HCT116 (cell line): ENCODE results near the gene CAV2. TPM values are rescaled to one million over a fixed set of nuclear protein-coding genes. Genes with fewer than 3 reads are reported as not detected.

ENCODE experiments used
- ATAC-seq: fragments of 200-7000 bp; cut with Tn5 transposase; 2 replicates; pipeline ENCODE4 v1.9.1; 2020; ENCODE audit warnings: mild to moderate bottlenecking, moderate library complexity
- BruUV-seq: library from RNA; stranded (reverse); fragments of 400-500 nt; replicated peaks from 2 replicates; lab custom pipeline; 2021; lab: Mats Ljungman, UMichigan
- CTCF ChIA-PET: fragments of 300-600 bp; sonication (Branson Sonifier 250); formaldehyde crosslinking; loops from one replicate; lab custom pipeline; 2021; ENCODE audit warnings: antibody characterized with exemption; lab: Charles Lee
- POLR2A ChIA-PET: fragments of 300-600, 350-600 bp; sonication (Branson Sonifier 250); formaldehyde crosslinking; loops from one replicate; lab custom pipeline; 2021; ENCODE audit warnings: antibody characterized with exemption; lab: Charles Lee
- RAD21 ChIA-PET, 2 experiments: fragments of 300-600 bp; sonication (Branson Sonifier 250); formaldehyde crosslinking; loops; one replicate each; lab custom pipeline; 2023; ENCODE audit warnings: low total read pairs in 2 of 2; ENCODE audit not compliant: uncharacterized antibody in 2 of 2, unreplicated experiment in 2 of 2, low non-redundant PET in 1 of 2; lab: Charles Lee
- DNase-seq: peaks from one replicate; pipeline ENCODE4 v3.0.0-alpha.2; 2010; ENCODE audit warnings: low read depth, low spot score
- H2AFZ ChIP-seq: fragments of 200-600 bp; shearing (Covaris generic), sonication (generic); 2 replicates; pipeline ENCODE4 v1.6.1; 2017; ENCODE audit warnings: low read depth, mixed run types, mixed read lengths, antibody characterized with exemption, low read length; ENCODE audit not compliant: poor library complexity, severe bottlenecking
- H3K27ac ChIP-seq: 2 replicates; pipeline ENCODE4 v1.5.1; 2012; ENCODE audit warnings: low read depth, low read length
- H3K27me3 ChIP-seq: fragments of 200-600 bp; sonication (generic); 2 replicates; pipeline ENCODE4 v1.6.1; 2016; ENCODE audit warnings: mixed run types, low read length, mixed read lengths; ENCODE audit not compliant: insufficient read depth
- H3K36me3 ChIP-seq, 2 experiments: fragments of 200-500 bp in 1 of 2; fragments of 200-600 bp in 1 of 2; sonication (Bioruptor generic) in 1 of 2; sonication (generic) in 1 of 2; 2 replicates each; pipeline versions ENCODE4 v1.5.1 to v1.6.1; 2014 to 2016; ENCODE audit warnings: low read length in 2 of 2, inconsistent platforms in 1 of 2, mixed read lengths in 1 of 2, mixed run types in 1 of 2; ENCODE audit not compliant: insufficient read depth in 2 of 2, control insufficient read depth in 1 of 2
- H3K4me1 ChIP-seq, 2 experiments: fragments of 200-600 bp in 1 of 2; sonication (generic) in 1 of 2; 2 replicates each; pipeline versions ENCODE4 v1.5.1 to v1.6.1; 2012 to 2017; ENCODE audit warnings: low read length in 2 of 2, inconsistent platforms in 1 of 2, mild to moderate bottlenecking in 1 of 2, mixed read lengths in 1 of 2, mixed run types in 1 of 2, moderate library complexity in 1 of 2; ENCODE audit not compliant: insufficient read depth in 2 of 2, control insufficient read depth in 1 of 2
- H3K4me2 ChIP-seq: fragments of 200-600 bp; sonication (generic); 2 replicates; pipeline ENCODE4 v1.6.1; 2017; ENCODE audit warnings: mixed run types, low read length, mixed read lengths
- H3K4me3 ChIP-seq, 2 experiments: fragments of 200-600 bp in 1 of 2; sonication (generic) in 1 of 2; replicated peaks in 1 of 2; 2 replicates each; pipeline ENCODE4 v1.5.1; 2011 to 2016; ENCODE audit warnings: low read length in 2 of 2, control low read depth in 1 of 2, low read depth in 1 of 2, mild to moderate bottlenecking in 1 of 2, mixed read lengths in 1 of 2, mixed run types in 1 of 2
- H3K79me2 ChIP-seq: fragments of 200-600 bp; sonication (generic); 2 replicates; pipeline ENCODE4 v1.6.1; 2017; ENCODE audit warnings: mild to moderate bottlenecking, mixed run types, low read length, moderate library complexity, mixed read lengths; ENCODE audit not compliant: insufficient read depth
- H3K9ac ChIP-seq: fragments of 200-600 bp; sonication (generic); 2 replicates; pipeline ENCODE4 v1.6.1; 2016; ENCODE audit warnings: low read length, mixed read lengths
- H3K9me2 ChIP-seq: fragments of 200-600 bp; sonication (generic), shearing (Covaris generic); 2 replicates; pipeline ENCODE4 v1.6.1; 2017; ENCODE audit warnings: mixed run types, mild to moderate bottlenecking, moderate library complexity; ENCODE audit not compliant: insufficient read depth
- H3K9me3 ChIP-seq, 2 experiments: fragments of 200-500 bp in 1 of 2; fragments of 200-600 bp in 1 of 2; sonication (Bioruptor generic) in 1 of 2; sonication (generic) in 1 of 2; 2 replicates each; pipeline ENCODE4 v1.6.1; 2014 to 2017; ENCODE audit warnings: low read length in 2 of 2, mixed read lengths in 2 of 2, inconsistent platforms in 1 of 2, low read depth in 1 of 2, mild to moderate bottlenecking in 1 of 2, mixed run types in 1 of 2, moderate library complexity in 1 of 2; ENCODE audit not compliant: control insufficient read depth in 1 of 2, insufficient read depth in 1 of 2
- H4K20me1 ChIP-seq: fragments of 200-600 bp; sonication (generic), shearing (Covaris generic); 2 replicates; pipeline ENCODE4 v1.6.1; 2017; ENCODE audit warnings: mixed run types, mild to moderate bottlenecking, moderate library complexity; ENCODE audit not compliant: insufficient read depth
- CEBPB ChIP-seq: IDR thresholded peaks from 2 replicates; pipeline ENCODE4 v1.6.1; 2012; ENCODE audit warnings: low read depth
- EGR1 ChIP-seq: IDR thresholded peaks from 2 replicates; pipeline ENCODE4 v1.6.1; 2012; ENCODE audit warnings: low read depth
- ELF1 ChIP-seq: IDR thresholded peaks from 2 replicates; pipeline ENCODE4 v1.6.1; 2012; ENCODE audit warnings: low read depth, borderline replicate concordance
- EZH2 ChIP-seq: fragments of 200-600 bp; sonication (generic); IDR thresholded peaks from 2 replicates; pipeline ENCODE4 v1.6.1; 2017; ENCODE audit warnings: antibody characterized with exemption, mixed run types
- EZH2phosphoT487 ChIP-seq: fragments of 200-600 bp; IDR thresholded peaks from 2 replicates; pipeline ENCODE4 v1.6.1; 2018; ENCODE audit warnings: antibody characterized with exemption, borderline replicate concordance
- JUND ChIP-seq: IDR thresholded peaks from 2 replicates; pipeline ENCODE4 v1.6.1; 2012
- POLR2A ChIP-seq: IDR thresholded peaks from 2 replicates; pipeline ENCODE4 v1.7.0; 2011; ENCODE audit warnings: borderline replicate concordance; ENCODE audit not compliant: insufficient read depth, insufficient read length; ENCODE audit errors: extremely low read depth
- POLR2AphosphoS5 ChIP-seq: IDR thresholded peaks from 2 replicates; pipeline ENCODE4 v1.6.1; 2011; ENCODE audit warnings: mild to moderate bottlenecking, low read depth, low read length, moderate library complexity
- SP1 ChIP-seq: IDR thresholded peaks from 2 replicates; pipeline ENCODE4 v1.6.1; 2012; ENCODE audit warnings: low read depth
- SRF ChIP-seq: IDR thresholded peaks from 2 replicates; pipeline ENCODE4 v1.6.1; 2012; ENCODE audit warnings: low read depth
- ZFX ChIP-seq: fragments of 450-650 bp; IDR thresholded peaks from 2 replicates; pipeline ENCODE4 v1.6.1; 2017
- intact Hi-C: fragments of 100-400 bp; cut with micrococcal nuclease; formaldehyde crosslinking; loops from 2 replicates; pipeline ENCODE4 v1.10.0; 2022
- total RNA-seq: library from RNA; stranded (reverse); gene quantifications from one replicate; pipeline ENCODE4 v1.2.1, GENCODE V29; 2021; ENCODE audit not compliant: unreplicated experiment
- TF ChIP-seq, protein P1 (sequence below), 3 experiments: fragments of 200-600 bp in 1 of 3; sonication (generic) in 1 of 3; IDR thresholded peaks in 2 of 3; conservative IDR thresholded peaks in 1 of 3; 2 replicates each; pipeline ENCODE4 v1.5.1; 2012 to 2017; ENCODE audit warnings: low read depth in 2 of 3, low read length in 2 of 3, antibody characterized with exemption in 1 of 3, borderline replicate concordance in 1 of 3, control low read depth in 1 of 3, mild to moderate bottlenecking in 1 of 3, mixed read lengths in 1 of 3, mixed run types in 1 of 3, moderate library complexity in 1 of 3; ENCODE audit not compliant: insufficient read depth in 1 of 3
- TF ChIP-seq, protein P2 (sequence below): IDR thresholded peaks from 2 replicates; pipeline ENCODE4 v1.6.1; 2012
- TF ChIP-seq, protein P3 (sequence below): IDR thresholded peaks from 2 replicates; pipeline ENCODE4 v1.6.1; 2011; ENCODE audit warnings: mild to moderate bottlenecking, low read length, moderate library complexity; ENCODE audit not compliant: insufficient replicate concordance; ENCODE audit errors: extremely low read depth

Gene CAV2
- total RNA-seq, 1 experiment from 2014 or later: 157 TPM

DNA sequence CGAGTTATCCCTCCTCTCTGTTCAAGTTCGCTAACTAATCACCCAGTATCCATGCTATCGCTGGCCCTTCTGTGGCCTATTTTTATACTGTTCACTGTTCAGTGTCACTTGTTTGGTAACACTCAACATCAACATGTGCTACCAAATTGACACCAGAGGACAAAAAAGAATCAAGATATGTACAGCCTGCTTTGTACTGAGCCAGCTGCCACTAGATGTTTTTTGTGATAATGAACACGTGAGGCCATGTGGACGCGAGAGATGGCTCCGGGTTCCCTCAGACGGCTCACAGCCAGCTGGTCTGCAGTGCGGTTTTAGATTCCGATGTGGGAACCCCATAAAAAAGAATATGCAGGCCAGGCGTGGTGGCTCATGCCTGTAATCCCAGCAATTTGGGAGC is 46.5 kb downstream of the CAV2 start:
- H3K9me2 ChIP-seq: no peaks in the 10 kb centered on the region
- H3K9me3 ChIP-seq: no peaks in the 10 kb centered on the region
- no peak overlapping the region for H2AFZ ChIP-seq
- TF ChIP-seq SRF (no peak), POLR2A (no peak), POLR2AphosphoS5 (no peak), SP1 (0 out of 2 replicates have a peak, but pooled peaks have one; percentile 7), JUND (no peak)
- BruUV-seq: no TSS peak
- intact Hi-C loops: no loop called here
- ChIA-PET POLR2A (no interaction called here), CTCF (no interaction called here), RAD21 (no interaction called here)
- ATAC-seq (no peak), DNase-seq (no peak)
- H3K79me2 ChIP-seq: peaks cover 98% of the 10 kb centered on the region
- H3K4me1 ChIP-seq: no peaks in the 10 kb centered on the region; a peak in 1 of 4 replicates
- H3K4me2 ChIP-seq: no peak overlapping the region
- H4K20me1 ChIP-seq: peaks cover 13% of the 10 kb centered on the region; the same call in 1 of the 2 replicates
- no peak overlapping the region for H3K9ac ChIP-seq
- no peak overlapping the region for H3K27ac ChIP-seq
- no peaks in the 10 kb centered on the region for H3K27me3 ChIP-seq
- no peak overlapping the region for H3K4me3 ChIP-seq
- peaks cover 10 to 84% of the 10 kb centered on the region in 2 experiments for H3K36me3 ChIP-seq

DNA sequence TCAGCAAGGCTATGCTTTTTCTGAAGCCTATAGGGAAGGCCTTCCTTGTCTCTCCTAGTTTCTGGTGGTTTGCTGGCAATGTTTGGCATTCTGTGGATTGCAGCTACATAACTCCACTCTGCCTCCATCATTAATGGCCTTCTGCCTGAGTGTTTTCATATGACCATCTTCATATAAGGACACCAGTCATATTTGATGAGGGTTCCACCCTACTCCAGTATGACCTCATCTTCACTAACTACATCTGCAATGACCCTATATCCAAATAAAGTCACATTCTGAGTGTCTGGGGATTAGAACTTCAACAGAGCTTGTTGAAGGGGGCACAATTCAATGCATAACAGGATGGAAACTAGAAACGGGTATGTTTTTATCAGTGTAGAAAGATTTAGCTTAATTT is 47.4 kb downstream of the CAV2 start:
- Histone ChIP-seq H3K36me3 (peaks cover 10 to 89% of the 10 kb centered on the region in 2 experiments), H3K27me3 (no peaks in the 10 kb centered on the region), H3K4me1 (no peaks in the 10 kb centered on the region; a peak in 1 of 4 replicates), H3K79me2 (peaks cover 98% of the 10 kb centered on the region), H3K4me3 (no peak overlapping the region), H3K27ac (no peak overlapping the region), H2AFZ (no peak overlapping the region), H3K9me3 (no peaks in the 10 kb centered on the region), H3K9ac (no peak overlapping the region), H4K20me1 (peaks cover 13% of the 10 kb centered on the region; the same call in 1 of the 2 replicates), H3K4me2 (no peak overlapping the region), H3K9me2 (no peaks in the 10 kb centered on the region)
- DNase-seq (no peak), ATAC-seq (no peak)
- POLR2A ChIA-PET: interaction anchor here (0.7 kb wide), 1 partner anchor 188 kb away, joined by 3 read pairs; no protein-coding TSS in a partner anchor
- no TSS peak for BruUV-seq
- intact Hi-C loops: no loop called here
- RAD21 ChIA-PET: interaction anchor here in 1 of 2 experiments (0.7 kb wide), 1 partner anchor 115 kb away, joined by 3 read pairs; no protein-coding TSS in a partner anchor
- CTCF ChIA-PET: no interaction called here
- no peak for TF ChIP-seq EGR1
- no peak for TF ChIP-seq EZH2
- TF ChIP-seq, protein P1, sequence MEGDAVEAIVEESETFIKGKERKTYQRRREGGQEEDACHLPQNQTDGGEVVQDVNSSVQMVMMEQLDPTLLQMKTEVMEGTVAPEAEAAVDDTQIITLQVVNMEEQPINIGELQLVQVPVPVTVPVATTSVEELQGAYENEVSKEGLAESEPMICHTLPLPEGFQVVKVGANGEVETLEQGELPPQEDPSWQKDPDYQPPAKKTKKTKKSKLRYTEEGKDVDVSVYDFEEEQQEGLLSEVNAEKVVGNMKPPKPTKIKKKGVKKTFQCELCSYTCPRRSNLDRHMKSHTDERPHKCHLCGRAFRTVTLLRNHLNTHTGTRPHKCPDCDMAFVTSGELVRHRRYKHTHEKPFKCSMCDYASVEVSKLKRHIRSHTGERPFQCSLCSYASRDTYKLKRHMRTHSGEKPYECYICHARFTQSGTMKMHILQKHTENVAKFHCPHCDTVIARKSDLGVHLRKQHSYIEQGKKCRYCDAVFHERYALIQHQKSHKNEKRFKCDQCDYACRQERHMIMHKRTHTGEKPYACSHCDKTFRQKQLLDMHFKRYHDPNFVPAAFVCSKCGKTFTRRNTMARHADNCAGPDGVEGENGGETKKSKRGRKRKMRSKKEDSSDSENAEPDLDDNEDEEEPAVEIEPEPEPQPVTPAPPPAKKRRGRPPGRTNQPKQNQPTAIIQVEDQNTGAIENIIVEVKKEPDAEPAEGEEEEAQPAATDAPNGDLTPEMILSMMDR (IDR thresholded peaks at IDR 0.05 in 2 of 3, conservative IDR thresholded peaks at IDR 0.05 in 1 of 3; ENCODE audit: borderline replicate concordance in 1 of 3, insufficient read depth in 1 of 3, low read depth in 2 of 3, low read length in 2 of 3): no peak
- no peak for TF ChIP-seq EZH2phosphoT487
- no peak for TF ChIP-seq ELF1
- TF ChIP-seq ZFX: no peak
- TF ChIP-seq, protein P2, sequence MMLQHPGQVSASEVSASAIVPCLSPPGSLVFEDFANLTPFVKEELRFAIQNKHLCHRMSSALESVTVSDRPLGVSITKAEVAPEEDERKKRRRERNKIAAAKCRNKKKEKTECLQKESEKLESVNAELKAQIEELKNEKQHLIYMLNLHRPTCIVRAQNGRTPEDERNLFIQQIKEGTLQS: no peak
- TF ChIP-seq, protein P3, sequence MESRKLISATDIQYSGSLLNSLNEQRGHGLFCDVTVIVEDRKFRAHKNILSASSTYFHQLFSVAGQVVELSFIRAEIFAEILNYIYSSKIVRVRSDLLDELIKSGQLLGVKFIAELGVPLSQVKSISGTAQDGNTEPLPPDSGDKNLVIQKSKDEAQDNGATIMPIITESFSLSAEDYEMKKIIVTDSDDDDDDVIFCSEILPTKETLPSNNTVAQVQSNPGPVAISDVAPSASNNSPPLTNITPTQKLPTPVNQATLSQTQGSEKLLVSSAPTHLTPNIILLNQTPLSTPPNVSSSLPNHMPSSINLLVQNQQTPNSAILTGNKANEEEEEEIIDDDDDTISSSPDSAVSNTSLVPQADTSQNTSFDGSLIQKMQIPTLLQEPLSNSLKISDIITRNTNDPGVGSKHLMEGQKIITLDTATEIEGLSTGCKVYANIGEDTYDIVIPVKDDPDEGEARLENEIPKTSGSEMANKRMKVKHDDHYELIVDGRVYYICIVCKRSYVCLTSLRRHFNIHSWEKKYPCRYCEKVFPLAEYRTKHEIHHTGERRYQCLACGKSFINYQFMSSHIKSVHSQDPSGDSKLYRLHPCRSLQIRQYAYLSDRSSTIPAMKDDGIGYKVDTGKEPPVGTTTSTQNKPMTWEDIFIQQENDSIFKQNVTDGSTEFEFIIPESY: no peak
- TF ChIP-seq CEBPB: no peak
